ENCODE results near the gene PLK5.
"Not testable (repeated sequence)": the region's sequence is repeated elsewhere in the genome, so short reads cannot be mapped to it uniquely, and the experiment has no call there.

Gene PLK5

GRCh38 chr19:1507763-1508506 lies 15.9 kb upstream of the PLK5 start:
- peak; percentile 98 for DNase-seq (ENCODE audit: low spot score)

GRCh38 chr19:1508507-1508856 lies 15.4 kb upstream of the PLK5 start:
- no peak for DNase-seq (ENCODE audit: low spot score)

GRCh38 chr19:1509602-1510441 lies 14.1 kb upstream of the PLK5 start:
- DNase-seq (ENCODE audit: low spot score): no peak

DNA sequence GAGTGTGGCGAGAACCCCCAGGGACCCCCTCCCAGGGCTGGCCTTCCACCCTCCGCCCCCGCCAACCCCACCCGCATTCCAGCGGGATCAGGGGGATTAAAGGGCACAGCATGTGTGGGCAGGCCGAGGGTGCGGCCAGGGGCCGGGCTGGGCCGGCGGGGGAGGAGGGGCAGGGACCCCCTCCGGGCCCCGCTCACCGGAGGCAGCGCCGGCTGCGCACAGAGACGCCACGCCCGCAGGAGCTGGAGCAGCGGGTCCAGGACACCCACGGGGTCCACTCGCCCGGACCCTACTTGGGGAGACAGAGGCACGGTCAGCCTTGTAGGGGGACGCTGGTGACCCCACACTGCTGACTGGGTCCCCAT lies 13.5 kb upstream of the PLK5 start:
- no peak for DNase-seq (ENCODE audit: low spot score)

GRCh38 chr19:1510807-1511206 lies 13.1 kb upstream of the PLK5 start:
- DNase-seq (ENCODE audit: low spot score): no peak

GRCh38 chr19:1511318-1512317 lies 12.3 kb upstream of the PLK5 start:
- no peak for DNase-seq (ENCODE audit: low spot score)

- peak; percentile 79 for DNase-seq (ENCODE audit: low spot score)
Measured at GRCh38 chr19:1512671-1513498, 11.0 kb upstream of the PLK5 start, which contains the start of gene ADAMTSL5. Gene ADAMTSL5, minus strand, starts transcription at chr19:1513019. Its CDS starts 2,076 bp downstream, at chr19:1510943.

DNA sequence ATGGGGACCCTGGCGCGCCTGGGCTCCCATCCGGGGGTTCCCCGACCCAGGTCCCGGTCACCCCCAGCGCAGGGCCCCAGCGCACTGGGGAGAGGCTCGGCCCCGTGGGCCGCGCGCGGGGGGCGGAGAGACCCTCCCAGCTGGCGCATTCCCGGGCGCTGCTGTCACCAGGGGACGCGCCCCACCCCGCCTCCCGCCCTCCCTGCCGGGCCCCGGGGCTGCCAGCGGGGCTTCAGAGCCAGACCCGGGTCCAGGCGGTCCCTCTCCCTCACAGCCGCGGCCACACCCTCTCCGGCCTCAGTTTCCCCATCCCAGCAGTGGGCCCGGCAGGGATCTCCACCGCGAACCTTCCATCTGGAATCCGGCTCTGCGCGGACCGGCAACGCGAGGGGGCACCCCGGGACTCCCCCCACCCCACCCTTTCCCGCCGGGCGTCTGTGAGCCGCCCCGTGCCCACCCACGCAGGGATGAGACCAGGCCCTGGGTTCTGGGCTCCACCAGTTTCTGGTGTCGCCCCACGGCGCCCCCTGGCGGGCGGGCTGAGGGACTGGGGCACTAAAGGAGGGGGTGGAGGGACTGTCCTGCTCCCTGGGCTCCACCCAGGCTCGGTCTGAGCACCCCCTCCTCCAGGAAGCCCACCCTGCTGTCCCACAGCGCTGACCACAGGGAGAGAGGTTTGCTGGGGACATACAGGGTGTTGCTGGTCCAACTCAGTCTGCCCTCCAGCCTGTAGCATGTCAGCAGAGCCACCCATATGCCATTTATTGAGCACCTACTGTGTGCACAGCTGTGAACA lies 10.2 kb upstream of the PLK5 start:
- peak; percentile 75 for DNase-seq (ENCODE audit: low spot score)

DNA sequence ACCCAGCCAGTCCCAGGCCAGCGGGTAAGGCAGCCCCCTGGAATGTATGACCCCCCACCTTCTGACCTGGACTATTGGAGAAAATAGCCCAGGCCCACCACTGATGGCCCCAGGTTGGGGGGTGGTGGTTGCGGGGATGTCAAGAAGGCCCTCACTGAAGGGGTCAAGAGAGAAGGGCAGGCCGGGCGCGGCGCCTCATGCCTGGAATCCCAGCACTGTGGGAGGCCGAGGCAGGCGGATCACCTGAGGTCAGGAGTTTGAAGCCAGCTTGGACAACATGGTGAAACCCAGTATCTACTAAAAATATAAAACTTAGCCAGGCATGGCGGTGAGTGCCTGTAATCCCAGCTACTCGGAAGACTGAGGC lies 9.6 kb upstream of the PLK5 start:
- no peak for DNase-seq (ENCODE audit: low spot score)

- no peak for DNase-seq (ENCODE audit: low spot score)
Measured at GRCh38 chr19:1514986-1515721, 8.7 kb upstream of the PLK5 start.

GRCh38 chr19:1516395-1516753 lies 7.5 kb upstream of the PLK5 start:
- DNase-seq (ENCODE audit: low spot score): no peak

- no peak for DNase-seq (ENCODE audit: low spot score)
Measured at GRCh38 chr19:1518471-1518870, 5.4 kb upstream of the PLK5 start.

GRCh38 chr19:1519802-1520201 lies 4.1 kb upstream of the PLK5 start:
- not testable (repeated sequence) for DNase-seq (ENCODE audit: low spot score)

GRCh38 chr19:1520203-1520780 lies 3.6 kb upstream of the PLK5 start:
- DNase-seq (ENCODE audit: low spot score): no peak

DNA sequence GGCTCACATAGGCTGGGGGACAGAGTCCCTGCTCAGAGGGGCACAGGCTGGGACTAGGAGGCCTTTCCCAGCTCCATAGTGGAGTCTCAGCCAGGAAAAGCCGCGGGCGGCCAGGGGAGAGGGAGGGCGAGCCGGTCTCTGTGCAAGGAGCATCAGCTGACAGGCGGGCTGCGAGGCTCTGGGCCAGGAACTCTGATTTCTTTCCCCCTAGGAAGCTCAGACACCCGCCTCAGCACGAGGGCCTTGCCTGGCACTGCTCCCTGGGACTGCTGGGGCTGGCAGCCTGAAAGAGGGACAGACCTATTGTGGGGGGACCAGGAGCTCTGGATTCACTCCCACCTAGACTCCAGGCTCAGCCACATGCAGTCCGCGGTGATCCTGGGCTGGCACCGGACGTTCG lies 2.2 kb upstream of the PLK5 start:
- no peak for DNase-seq (ENCODE audit: low spot score)

DNA sequence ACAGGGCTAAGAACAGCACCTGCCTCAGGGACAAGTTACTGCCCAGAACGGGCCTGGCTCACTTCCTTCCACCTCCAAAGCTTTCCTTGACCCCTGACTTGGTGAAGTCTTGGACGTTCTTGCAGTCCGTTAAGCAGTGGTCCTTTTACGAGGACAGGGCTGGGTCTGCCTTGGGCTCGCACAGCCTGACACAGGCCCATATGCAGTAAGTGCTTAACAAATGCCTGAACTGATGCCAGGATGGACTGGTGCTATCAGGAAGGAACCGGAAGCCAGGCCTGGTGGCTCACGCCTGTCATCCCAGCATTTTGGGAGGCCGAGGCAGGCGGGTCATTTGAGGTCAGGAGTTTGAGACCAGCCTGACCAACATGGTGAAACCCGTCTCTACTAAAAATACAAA lies 1.8 kb upstream of the PLK5 start:
- DNase-seq (ENCODE audit: low spot score): no peak

DNA sequence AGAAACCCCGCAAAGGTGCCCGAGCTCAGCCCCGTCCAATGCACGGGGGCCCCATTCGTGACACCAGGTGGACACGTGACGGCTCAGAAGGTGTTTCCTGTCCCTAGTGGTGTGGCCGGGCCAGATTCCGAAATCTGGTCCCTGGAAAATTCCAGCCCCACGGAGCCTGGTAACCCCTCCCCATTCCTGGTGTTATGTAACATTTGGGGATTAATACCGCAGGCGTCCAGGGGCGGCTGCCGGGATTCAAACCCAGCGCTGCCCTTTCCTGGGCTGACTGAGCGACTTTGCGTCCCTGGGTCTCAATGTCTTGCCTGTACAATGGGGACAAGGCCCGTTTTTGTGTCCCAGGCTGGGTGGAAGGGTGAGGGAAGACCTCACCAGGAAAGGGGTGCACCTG lies 1.0 kb upstream of the PLK5 start:
- DNase-seq (ENCODE audit: low spot score): peak; percentile 7

DNA sequence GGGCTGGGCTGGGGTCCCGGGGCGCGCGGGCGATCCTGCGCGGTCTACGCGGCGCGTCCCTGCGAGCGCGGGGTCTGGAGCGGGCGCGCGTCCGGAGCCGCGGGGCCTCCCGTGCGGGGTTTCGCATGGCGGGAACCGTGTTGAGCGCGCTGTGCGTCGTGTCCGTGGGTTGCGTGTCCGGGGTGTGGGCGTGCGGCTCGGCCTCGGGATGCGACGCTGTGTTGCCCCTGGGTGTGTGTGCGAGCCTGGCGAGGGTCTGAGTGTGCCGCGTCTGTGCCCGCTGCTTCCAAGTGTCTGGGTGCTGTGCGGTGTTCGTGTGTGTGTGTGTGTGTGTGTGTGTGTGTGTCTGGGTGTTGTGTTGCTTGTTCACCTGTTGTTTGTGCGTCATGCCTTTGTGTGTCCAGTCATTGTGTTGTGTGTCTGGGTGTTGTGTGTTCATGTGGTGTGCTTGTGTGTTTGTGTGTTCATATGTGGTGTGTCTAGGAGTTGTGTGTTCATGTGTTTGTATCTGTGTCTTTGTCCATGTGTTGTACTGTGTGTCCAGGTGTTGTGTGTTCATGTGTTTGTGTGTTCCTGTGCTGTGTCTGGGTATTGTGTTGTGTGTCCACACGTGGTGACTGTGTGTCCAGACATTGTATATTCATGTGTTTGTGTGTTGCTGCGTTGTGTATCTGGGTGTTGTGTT lies 552 bp downstream of the PLK5 start:
- DNase-seq (ENCODE audit: low spot score): no peak

- DNase-seq (ENCODE audit: low spot score): no peak
Measured at GRCh38 chr19:1524972-1525325, 1.1 kb downstream of the PLK5 start.

All from iPS-NIHi11 (cell line).